Measurements from ENCODE around the gene PDCL2. TPM values are rescaled to one million over a fixed set of nuclear protein-coding genes. Genes with fewer than 3 reads are reported as not detected.

Gene PDCL2
- not detected for total RNA-seq
- polyA plus RNA-seq (2013, experiment 1 of 2), result not detected
- not detected for polyA plus RNA-seq (2013, experiment 2 of 2)
- 0 to 0.08 (median 0) reads per million in 172 experiments for total RNA-seq

- no peaks in the 10 kb centered on the region for H3K4me1 Mint-ChIP-seq (ENCODE audit: low read depth)
- no peaks in the 10 kb centered on the region for H3K36me3 Mint-ChIP-seq (ENCODE audit: low read depth)
- Histone ChIP-seq H3K27me3 (ENCODE audit: control insufficient read depth in 1 of 2, insufficient read depth in 2 of 2, low read length in 2 of 2) (no peaks in the 10 kb centered on the region), H3K4me1 (ENCODE audit: insufficient read depth, low read length) (no peaks in the 10 kb centered on the region), H3K27ac (ENCODE audit: low read depth in 1 of 2, low read length in 2 of 2) (no peak within 1 kb of the TSS), H3K36me3 (ENCODE audit: insufficient read depth, low read length) (no peaks in the 10 kb centered on the region), H3K4me3 (ENCODE audit: low read length) (no peak within 1 kb of the TSS), H3K9me3 (ENCODE audit: control insufficient read depth in 1 of 2, insufficient read depth in 1 of 2, low read length in 2 of 2) (peaks cover 0 to 9% of the 10 kb centered on the region in 2 experiments)
- no peak for TF ChIP-seq CTCF (IDR thresholded peaks at IDR 0.05)
- DNase-seq, result no peak
- peaks cover 7% of the 10 kb centered on the region for H3K27me3 Mint-ChIP-seq
- no peak for ATAC-seq (ENCODE audit: poor library complexity)
- POLR2A ChIA-PET, result no interaction called here
- H3K9me3 Mint-ChIP-seq, result peaks cover 6% of the 10 kb centered on the region
- H3K4me3 Mint-ChIP-seq, result no peak within 1 kb of the TSS
- intact Hi-C loops (cut with DNase I, micrococcal nuclease), result no loop called here
- no peak within 1 kb of the TSS for H3K27ac Mint-ChIP-seq
- CTCF ChIA-PET, result no interaction called here
Measured at GRCh38 chr4:55592014-55592413, at the start of gene PDCL2. Gene PDCL2 (minus strand): TSS chr4:55592245. CDS start chr4:55592109, 136 bp downstream.

- H3K9me3 ChIP-seq (ENCODE audit: control insufficient read depth in 1 of 2, insufficient read depth in 1 of 2, low read length in 2 of 2), result peaks cover 0 to 2% of the 10 kb centered on the region in 2 experiments
- no peak overlapping the region for H3K4me3 Mint-ChIP-seq
- no peak overlapping the region for H3K4me3 ChIP-seq (ENCODE audit: low read length)
- H3K27me3 Mint-ChIP-seq, result peaks cover 73% of the 10 kb centered on the region
- no peak overlapping the region for H3K27ac Mint-ChIP-seq
- TF ChIP-seq CTCF (IDR thresholded peaks at IDR 0.05), result no peak
- CTCF ChIA-PET, result no interaction called here
- DNase-seq (no peak), ATAC-seq (ENCODE audit: poor library complexity) (no peak)
- H3K27ac ChIP-seq (ENCODE audit: low read depth in 1 of 2, low read length in 2 of 2), result no peak overlapping the region
- intact Hi-C loops (cut with DNase I, micrococcal nuclease), result no loop called here
- H3K27me3 ChIP-seq (ENCODE audit: control insufficient read depth in 1 of 2, insufficient read depth in 2 of 2, low read length in 2 of 2), result peaks cover 24 to 41% of the 10 kb centered on the region in 2 experiments
- H3K4me1 ChIP-seq (ENCODE audit: insufficient read depth, low read length), result peaks cover 11% of the 10 kb centered on the region
- POLR2A ChIA-PET, result no interaction called here
- H3K36me3 ChIP-seq (ENCODE audit: insufficient read depth, low read length), result no peaks in the 10 kb centered on the region
- no peaks in the 10 kb centered on the region for H3K9me3 Mint-ChIP-seq
- no peaks in the 10 kb centered on the region for H3K36me3 Mint-ChIP-seq (ENCODE audit: low read depth)
- peaks cover 19% of the 10 kb centered on the region for H3K4me1 Mint-ChIP-seq (ENCODE audit: low read depth)
Measured at GRCh38 chr4:55637272-55637820, 45.3 kb upstream of the PDCL2 start.

- Histone ChIP-seq H3K27me3 (ENCODE audit: control insufficient read depth in 1 of 2, insufficient read depth in 2 of 2, low read length in 2 of 2) (peaks cover 24 to 42% of the 10 kb centered on the region in 2 experiments), H3K27ac (ENCODE audit: low read depth in 1 of 2, low read length in 2 of 2) (no peak overlapping the region), H3K4me3 (ENCODE audit: low read length) (peak overlapping the region; percentile 11), H3K9me3 (ENCODE audit: control insufficient read depth in 1 of 2, insufficient read depth in 1 of 2, low read length in 2 of 2) (no peaks in the 10 kb centered on the region), H3K4me1 (ENCODE audit: insufficient read depth, low read length) (peaks cover 11% of the 10 kb centered on the region), H3K36me3 (ENCODE audit: insufficient read depth, low read length) (no peaks in the 10 kb centered on the region)
- ChIA-PET CTCF (no interaction called here), POLR2A (no interaction called here)
- no peak overlapping the region for H3K27ac Mint-ChIP-seq
- peak overlapping the region; percentile 77 for H3K4me3 Mint-ChIP-seq
- H3K36me3 Mint-ChIP-seq (ENCODE audit: low read depth), result no peaks in the 10 kb centered on the region
- DNase-seq, result no peak
- H3K9me3 Mint-ChIP-seq, result no peaks in the 10 kb centered on the region
- peaks cover 19% of the 10 kb centered on the region for H3K4me1 Mint-ChIP-seq (ENCODE audit: low read depth)
- ATAC-seq (ENCODE audit: poor library complexity), result no peak
- intact Hi-C loops (cut with DNase I, micrococcal nuclease), result no loop called here
- TF ChIP-seq CTCF (IDR thresholded peaks at IDR 0.05), result no peak
- H3K27me3 Mint-ChIP-seq, result peaks cover 80% of the 10 kb centered on the region
Measured at GRCh38 chr4:55636656-55636999, 44.6 kb upstream of the PDCL2 start.
